HK-2 (cell line): ENCODE measurements around the gene VPS54.
"Not testable (repeated sequence)": the region's sequence is repeated elsewhere in the genome, so short reads cannot be mapped to it uniquely, and the experiment has no call there.

ENCODE experiments used
- DNase-seq: peaks from one replicate; pipeline ENCODE4 v3.0.0-alpha.2; 2018; ENCODE audit not compliant: unreplicated experiment

The VPS54 gene

DNA sequence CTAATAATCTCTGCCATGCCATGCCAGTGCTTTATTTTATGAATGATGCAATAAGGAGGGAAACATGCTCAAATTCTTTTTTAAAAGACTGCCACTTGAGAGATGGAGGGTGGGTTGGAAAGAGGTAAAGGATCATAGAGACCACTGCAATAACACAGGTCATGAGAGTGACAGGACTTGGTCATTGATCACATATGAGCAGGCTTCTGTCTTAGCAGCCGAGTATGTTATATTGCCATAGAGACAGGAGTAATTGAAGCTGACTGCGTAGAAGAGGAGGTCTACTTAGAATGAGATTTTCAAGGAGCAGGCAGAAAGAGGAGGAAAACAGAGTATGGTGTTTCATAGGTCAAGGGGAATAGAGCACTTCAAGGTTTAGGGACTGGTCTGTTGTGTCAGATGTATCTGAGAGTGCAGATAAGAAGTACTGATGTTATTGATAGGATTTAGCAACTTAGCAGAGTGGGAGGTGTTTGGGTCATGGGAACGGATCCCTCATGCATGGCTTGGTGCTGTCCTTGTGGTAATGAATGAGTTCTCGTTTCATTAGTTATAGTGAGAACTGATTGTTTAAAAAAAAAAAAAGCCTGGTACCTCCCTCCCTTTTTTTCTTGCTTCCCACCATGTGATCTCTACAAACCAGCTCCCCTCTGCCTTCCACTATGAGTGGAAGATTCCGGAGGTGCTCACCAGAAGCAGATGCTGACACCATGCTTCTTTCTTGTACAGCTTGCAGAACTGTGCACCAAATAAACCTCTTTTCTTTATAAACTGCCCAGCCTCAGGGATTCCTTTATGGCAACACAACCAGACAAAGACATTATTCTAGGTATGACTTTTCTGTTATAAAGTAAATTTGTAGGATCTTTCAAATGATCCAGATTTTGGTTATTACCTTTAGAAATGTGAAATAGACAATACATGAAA lies 144.8 kb downstream of the VPS54 start:
- DNase-seq: no peak

DNA sequence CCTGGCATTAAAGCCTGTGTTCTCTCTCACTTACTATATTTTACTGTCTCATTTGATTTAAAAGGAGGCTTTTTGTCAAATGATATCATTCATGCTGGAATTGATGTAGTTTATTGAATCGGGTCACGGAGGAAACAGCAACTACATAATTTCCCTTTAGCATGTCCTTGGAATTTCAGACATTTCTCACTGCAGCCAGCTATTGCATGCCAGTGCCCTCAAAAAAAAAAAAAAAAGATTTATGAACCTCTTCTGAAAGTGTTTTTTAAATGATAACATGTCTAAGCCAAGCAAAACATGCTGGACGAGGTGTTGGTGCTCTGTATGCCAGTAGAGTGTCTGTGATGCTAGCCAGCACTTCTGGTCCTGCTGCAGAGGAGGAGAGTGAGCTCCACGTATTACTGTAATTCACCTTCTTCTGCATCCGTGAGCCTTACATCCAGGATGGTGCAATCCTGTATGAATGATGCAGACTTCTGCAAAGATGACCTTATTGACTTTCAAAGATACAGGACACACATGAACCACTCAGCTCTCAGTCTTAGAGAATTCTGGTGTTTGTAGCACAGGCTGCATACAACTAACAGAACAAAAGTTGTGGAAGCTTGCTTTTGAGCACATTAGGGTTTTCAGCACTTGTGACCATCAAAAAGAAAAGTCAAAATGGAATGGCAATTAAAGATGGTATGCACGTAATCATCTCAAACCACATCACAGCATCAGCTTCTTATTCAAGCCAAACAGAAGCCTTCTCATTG lies 146.5 kb downstream of the VPS54 start:
- DNase-seq: no peak

DNA sequence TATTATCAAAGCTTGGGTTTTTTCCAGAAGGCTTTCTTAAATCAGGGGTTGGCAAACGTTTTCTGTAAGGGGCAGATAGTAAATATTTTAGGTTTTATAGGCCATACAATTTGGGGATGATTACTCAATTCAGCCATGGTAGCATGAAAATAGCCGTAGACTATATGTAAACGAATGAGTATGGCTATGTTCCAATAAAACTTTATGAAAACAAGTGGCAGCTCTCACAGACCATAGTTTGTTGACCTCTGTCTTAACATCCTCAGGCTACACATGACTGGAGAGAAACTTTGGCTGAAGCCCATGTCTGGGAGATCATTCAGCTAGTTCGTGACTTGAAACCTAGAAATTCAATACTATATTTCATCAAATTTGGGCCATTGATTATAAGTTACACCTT lies 147.4 kb downstream of the VPS54 start:
- no peak for DNase-seq

DNA sequence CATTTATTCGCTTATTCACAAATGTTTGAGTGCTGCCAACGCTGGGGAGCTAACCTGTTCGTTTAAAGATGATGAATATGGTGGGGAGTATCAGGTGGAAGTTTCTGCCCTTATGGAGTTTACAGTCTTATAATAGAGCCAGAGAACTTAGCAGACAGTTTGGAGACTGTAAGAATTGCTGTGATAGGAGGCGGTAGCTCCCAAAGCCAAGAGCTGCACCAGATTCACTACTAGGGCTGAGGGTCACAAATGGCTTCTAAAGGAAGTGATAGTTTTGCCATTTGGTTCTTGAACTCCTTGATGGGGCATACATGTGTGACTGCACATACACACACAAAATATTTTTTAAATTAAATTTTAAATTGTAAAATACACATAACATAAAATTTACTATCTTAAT lies 148.5 kb downstream of the VPS54 start:
- DNase-seq: no peak

DNA sequence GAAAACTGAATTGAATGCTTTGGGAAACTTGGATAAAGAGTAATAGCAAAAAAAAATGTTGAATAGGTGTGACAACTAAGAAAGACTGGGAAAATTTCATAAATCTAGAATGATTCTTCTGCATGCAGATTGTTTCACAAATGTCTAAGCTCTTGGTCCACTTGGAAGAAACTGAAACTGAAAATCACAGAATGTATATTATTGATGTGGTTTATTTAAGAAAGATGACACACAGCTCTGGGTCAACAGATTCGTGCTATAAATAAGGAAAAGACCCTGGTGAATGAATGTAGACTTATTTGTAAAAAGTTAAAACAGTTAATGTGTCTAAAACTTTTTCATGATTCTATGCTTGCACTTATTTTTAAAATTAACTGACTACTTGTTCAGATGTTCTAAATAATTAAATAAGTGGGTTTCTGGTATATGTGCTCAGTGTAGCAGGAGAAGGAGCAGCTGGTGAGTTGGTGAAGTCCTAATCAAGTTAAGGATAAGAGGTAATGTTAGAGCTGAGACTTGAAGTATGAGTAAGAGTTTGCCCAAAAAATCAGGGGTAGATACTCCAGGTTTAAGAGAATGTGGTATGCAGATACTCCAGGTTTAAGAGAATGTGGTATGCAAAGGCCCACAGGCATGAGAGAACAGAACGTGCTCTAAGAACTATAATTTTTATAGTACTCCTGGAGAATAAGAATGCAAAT lies 153.1 kb downstream of the VPS54 start:
- no peak for DNase-seq

DNA sequence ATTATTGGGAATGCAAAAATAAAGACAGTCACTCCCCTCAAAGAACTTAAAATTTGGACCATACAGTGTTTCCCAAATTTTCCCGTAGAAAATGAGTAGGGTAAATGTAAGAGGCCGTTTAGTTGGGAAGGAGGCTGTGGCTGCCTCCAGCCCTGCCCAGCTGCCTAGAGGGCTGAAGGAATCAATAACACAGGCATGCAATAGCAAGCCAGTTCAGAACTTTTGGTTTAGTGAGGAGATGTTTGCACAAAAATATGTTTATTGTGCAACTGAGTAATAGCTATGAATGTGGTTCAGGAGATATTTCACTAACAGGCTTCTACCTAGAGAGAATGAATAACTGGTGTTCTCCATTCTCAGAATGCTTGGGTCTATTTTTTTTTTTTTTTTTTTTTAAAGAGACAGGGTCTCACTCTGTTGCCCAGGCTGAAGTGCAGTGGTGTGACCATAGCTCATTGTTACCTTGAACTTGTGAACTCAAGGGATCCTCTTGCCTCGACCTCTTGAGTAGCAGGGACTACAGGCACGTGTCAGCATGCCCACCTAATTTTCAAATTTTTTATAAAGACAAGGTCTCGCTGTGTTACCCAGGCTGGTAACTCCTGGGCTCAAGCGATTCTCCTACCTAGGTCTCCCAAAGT lies 153.9 kb downstream of the VPS54 start:
- no peak for DNase-seq

DNA sequence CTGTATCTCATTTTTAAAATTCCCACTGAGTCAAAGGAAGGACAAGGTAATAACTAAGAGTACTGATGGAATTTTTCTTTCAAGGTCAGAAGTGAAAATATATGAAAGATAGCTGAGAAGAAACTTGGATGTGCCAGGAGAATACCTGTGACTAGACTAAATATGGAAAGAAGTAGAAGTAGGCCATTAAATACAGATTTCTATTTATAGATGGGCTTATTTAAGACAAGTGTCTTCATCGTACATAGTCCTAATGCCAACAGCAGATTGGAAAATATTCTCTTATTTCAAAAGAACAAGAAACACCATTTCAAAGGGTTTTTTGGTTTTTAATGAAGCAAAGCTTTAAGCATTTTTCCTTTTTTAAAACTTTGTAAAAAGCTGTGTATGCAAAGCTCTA lies 155.5 kb downstream of the VPS54 start:
- no peak for DNase-seq

DNA sequence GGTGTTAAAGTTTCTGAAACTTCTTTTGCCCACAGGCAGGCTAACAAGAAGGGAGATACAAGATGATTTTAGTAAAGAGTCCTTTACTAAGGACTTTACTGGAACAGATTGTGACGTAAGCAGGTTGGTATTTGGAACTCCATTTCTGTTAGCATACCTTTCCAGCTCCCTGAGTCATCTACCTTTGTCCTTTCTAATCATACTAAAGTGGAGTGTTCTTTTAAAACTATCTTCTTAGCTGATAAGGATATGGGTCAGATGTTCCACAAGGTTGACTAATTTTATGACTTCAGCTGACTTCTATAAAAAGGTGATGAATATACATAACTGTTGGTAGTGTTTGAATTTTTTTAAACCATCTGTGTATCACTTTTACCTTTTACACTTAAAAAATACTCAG lies 156.4 kb downstream of the VPS54 start:
- no peak for DNase-seq

DNA sequence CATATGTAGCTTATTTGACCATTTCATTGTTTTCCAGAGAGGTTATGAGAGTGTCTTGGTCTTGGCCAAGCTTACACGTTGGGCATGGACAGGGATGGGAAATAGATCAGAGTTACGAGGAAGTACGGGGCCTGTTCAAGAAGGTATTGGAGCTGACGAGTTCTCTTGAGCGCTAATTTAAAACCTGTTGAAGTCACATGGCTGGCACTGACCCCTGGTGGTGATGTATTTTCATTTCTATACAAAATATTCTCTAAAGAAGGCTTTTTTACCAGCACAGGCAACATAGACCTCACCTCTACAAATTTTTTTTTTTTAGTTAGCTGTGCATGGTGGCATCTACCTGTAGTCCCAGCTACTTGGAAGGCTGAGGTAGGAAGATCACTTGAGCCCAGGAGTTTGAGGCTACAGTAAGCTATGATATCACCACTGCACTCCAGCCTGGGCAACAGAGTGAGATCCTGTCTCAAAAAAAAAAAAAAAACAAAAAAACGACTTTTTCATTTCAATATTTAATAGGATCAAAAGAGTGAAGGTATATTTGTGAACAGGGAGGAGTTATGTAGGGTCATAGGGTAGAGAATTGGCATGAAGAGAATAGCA lies 157.9 kb downstream of the VPS54 start:
- DNase-seq: no peak

DNA sequence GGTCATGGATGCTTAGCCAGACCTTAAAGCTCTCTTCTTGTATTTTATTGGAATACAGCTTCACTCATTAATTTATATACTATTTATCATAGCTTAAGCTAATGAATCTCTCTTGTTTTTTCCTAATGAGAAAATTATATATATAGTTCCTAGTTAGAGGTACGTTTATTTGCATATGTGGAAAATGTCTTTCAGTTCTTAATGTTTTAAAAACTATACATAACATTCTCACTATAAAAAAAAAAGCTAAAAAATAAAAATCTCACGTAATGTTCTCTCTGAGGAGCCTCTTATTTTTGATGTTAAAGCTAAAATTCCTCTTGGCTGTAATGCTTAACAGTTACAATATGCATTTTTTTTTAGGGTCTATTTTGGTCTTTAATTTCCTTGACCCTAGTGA lies 160.9 kb downstream of the VPS54 start:
- DNase-seq: no peak

DNA sequence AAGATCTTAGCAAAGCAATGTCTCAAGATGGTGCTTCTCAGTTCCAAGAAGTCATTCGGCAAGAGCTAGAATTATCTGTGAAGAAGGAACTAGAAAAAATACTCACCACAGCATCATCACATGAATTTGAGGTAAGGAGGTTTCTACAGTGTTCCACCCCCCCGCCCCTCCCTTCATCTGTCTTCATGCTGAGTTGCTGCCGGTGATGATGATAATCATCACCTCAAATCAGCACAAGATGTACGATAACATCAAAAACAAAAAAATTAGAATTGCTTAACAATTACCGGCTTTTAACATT lies 163.0 kb downstream of the VPS54 start:
- no peak for DNase-seq

DNA sequence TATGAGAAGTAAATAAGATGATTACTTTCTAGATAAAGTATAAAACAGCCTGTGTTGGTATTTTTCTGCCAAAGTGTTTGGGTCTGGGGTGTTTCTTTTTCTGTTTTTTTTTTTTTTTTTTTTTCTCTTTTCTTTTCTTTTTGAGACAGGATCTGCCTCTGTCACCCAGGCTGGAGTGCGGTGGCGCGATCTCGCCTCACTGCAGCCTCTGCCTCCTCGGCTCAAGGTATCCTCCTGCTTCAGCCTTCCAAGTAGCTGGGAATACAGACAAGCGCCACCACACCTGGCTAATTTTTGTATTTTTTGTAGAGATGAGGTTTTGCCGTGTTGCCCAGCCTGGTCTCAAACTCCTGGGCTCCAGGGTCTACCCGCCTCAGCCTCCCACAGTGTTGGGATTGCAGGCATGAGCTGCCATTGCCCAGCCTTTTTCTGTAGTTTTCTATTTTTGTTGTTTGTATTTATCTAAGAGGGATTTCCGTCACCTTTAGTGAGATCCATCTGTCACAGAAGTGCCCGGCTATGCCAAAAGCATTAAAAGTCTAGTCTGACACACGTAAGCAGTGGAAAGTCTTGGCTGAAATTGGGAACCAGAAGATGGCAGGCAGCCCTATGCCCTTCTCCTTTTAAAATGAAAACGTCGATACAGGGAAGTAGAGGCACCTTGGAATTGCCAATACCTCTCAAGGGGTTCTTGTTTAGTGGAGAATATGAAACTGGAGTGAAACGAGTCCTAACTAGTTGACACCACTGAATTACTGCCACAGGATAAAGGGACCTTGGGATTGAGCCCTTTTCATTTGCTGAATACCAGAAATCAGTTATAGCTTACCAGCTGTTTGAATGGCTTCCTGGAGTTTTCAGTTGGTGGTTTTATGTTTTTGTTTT lies 163.6 kb downstream of the VPS54 start:
- DNase-seq: no peak

DNA sequence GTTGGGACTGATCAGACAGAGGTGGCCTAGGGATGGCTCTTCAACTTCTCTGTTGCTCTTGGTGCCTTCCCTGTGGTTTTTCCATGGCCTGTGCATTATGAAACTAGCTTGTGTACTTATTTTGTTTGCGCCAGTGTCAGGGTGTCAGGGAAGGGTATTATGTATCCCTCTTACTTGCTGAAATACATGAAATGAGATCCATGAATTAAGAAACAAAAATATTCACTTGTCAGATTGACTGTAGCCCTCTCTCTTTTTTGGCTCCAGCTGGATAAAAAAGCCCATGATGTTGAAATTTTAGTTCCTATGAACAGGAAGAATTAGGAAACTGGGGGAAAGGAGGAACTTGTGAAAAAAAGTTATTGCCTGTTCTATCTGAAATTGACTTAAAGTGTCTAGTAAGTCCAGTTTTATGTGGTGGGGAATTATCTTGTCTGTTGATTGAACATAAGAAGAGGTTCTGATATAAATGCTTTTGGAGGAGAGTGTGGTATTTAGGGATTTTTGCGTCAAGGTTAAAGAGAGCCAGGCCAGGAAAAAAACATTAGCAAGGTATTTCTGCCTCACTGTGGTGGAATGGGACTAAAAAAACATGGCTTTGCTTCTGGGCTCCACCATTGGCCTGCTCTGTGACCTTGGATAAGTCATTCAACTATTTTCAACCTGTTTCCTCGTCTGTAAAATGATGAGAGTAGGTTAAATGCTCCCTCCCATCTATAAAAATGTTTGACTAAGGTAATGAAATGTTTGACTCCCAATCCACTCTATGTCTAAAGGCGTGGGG lies 165.5 kb downstream of the VPS54 start:
- DNase-seq: no peak

DNA sequence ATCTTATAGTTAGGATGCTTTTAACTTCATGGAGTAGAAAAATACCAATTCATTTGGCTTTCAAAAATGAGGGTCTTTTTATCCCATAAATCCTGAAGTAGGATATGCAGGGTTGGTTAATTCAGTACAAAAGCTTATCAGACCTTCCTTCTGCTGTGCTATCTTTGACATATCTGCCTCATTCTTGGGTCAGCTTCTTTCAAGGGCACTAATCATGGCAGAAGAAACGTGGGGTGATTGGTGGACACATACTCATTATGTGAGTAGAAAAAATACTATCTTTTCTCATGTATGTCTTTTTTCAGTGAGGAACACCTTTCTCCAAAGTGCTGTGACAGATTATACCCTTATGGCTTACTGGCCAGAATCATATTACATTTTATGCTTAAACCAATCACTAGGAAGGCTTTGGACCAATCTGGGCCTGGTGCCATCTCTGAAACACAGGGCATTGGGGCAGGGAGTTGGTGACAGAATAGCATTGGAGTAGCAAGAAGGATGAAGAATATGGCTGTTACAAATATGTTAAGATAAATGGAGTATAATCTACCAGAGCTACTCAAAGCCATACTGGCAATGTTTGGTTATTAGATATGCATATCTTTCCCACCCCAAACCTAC lies 167.4 kb downstream of the VPS54 start:
- no peak for DNase-seq

DNA sequence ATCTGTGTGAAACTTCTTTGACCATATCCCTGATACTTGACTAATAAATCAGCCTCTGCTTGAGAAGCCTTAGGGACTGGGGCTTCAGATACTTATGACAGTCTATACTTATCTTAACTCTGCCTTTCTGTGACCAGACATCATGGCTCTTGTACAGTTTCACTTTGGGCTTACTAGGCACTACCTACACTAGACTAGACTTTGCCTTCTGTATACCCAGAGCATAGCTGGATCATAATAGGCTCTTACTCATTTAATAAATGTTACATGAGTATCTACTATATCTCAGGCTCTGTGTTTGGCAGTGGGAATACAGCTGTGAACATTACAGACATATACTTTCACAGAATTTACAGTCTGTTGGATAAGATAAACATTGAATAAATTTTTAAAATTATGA lies 168.6 kb downstream of the VPS54 start:
- DNase-seq: no peak

DNA sequence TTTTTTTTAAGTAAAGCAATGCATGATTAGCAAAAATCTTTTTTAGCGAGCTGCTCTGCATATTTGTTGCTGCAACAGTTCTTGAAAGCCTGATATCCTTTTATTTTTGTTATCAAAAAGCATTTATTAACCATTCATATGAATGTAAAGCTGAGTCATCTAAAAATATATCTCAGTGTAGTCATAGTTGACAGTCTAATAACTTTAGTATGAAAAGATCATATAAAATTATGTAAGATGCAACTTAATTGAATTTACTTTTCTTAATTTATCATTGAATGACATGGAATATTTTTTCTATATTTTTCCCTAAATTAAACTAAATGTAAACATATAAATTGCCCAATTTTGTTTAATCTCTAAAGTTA lies 169.0 kb downstream of the VPS54 start:
- DNase-seq: no peak

DNA sequence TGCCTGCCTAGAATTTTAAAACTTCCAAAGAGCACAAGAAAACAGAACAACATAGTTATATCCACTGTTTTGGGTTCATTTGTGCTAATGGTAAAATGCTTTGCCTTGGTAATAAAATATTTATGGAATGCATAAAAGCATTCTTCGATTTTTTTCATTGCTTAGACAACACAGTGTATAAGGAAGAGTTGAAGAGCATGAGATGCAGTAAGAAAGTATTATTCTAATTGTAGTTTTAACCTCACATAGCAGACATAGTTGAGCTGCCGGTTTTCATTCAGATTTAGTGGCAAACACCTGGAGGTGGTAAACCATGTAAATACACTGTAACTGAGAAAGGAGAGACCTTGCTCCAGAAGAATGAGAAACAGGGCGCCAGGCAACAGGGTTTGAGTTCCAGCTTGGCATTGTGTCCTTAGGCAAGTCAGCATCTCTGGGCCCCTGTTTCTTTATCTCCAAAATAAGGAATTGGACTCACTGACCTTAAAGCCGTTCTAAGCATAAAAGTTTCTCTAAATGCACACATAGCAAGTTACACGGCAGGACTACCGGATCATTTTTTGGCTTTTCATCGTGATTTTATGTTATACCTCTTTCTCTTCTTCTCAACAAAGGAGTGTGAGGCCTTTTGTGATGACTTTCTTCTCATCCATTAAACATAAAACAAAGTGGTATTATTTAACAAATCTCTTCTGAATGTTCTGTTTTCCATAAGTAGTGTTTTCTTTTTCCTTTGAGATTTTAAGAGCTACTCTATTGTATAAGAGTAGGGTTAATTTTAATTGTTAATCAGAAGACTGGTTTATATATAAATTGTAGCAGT lies 169.6 kb downstream of the VPS54 start:
- DNase-seq: no peak

DNA sequence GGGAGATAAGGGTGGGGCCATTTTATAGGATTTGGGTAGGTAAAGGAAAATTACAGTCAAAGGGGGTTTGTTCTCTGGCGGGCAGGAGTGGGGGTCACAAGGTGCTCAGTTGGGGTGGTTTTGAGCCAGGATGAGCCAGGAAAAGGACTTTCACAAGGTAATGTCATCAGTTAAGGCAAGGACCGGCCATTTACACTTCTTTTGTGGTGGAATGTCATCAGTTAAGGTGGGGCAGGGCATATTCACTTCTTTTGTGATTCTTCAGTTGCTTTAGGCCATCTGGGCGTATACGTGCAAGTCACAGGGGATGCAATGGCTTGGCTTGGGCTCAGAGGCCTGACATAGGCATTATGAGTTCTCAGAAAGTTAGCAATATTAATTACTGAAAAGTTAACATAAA lies 171.7 kb downstream of the VPS54 start:
- DNase-seq: not testable (repeated sequence)

DNA sequence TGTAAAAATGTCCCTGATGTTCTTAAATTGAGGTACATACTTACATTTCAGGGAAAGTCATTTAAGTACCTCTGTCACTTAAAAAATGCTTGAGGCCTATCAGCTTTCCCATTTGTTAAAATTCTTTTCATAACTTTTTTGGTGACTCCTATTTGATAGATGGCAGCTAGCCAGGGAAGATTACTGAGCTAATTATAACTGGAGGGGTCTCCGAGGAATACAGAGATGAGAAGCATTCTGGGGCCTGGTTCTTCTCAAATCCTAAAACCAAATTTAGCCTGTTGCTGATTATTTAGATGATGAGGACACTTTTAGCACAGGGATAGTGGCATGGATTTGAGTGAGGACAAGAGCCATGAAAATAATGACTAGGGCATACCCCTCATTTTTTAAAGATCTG lies 172.7 kb downstream of the VPS54 start:
- no peak for DNase-seq
